Hepatocyte (in vitro differentiated cells): Measurements from ENCODE around the gene CCL18.

Experiments
- CTCF ChIP-seq: fragments of 200-600 bp; sonication (generic); IDR thresholded peaks from 2 replicates; pipeline ENCODE4 v1.5.1; 2016; ENCODE audit warnings: antibody characterized with exemption, mild to moderate bottlenecking; ENCODE audit not compliant: poor library complexity
- EZH2 ChIP-seq: fragments of 200-600 bp; sonication (generic); IDR thresholded peaks from 2 replicates; pipeline ENCODE4 v1.6.1; 2016; ENCODE audit warnings: antibody characterized with exemption, mild to moderate bottlenecking, borderline replicate concordance

DNA sequence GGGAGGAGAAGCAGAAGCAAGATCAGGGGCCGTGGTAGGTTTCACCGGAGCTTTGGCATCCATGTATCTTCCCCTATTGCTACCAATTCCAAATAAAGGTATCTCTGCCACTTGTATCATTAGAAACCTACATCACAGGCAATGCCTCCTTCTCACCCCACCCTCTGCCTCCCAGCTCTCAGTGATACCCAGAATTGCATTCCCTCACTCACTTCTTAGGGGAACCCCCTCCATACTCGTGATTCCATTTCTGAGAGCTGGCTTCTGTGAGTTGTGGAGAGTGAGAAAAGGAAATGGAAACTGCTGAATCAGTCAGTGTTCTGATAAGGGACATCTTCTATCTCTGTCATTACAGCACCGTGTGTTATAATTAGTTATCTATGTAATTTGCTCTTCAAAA, 28.2 kb downstream of the CCL18 start:
- TF ChIP-seq CTCF: no peak
- TF ChIP-seq EZH2: no peak
